ENCODE results near the gene DUSP3.
A peak's percentile ranks its signal among the peaks of the same experiment; 100 is the strongest.

Gene DUSP3

DNA sequence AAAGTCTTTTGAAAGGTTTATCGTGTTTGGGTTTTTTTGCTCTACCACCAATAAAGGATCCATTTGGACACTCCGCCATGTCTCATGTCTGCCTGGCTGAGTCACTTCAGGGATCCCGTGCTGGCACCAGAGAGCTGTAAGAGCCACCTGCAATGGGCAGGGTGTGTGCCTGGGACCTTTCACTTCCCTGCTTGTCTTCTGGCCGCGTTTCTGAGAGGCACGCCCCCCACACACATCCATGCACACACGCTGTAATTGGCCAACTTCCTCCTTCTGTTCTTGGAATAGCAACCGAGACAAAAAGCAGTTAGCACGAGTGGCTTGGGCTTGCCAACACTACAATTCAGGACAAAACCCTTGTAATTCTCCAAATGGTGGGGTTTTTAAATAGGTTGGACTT is 10.4 kb downstream of the DUSP3 start:
- no peak for DNase-seq (ENCODE audit: low spot score)

DNA sequence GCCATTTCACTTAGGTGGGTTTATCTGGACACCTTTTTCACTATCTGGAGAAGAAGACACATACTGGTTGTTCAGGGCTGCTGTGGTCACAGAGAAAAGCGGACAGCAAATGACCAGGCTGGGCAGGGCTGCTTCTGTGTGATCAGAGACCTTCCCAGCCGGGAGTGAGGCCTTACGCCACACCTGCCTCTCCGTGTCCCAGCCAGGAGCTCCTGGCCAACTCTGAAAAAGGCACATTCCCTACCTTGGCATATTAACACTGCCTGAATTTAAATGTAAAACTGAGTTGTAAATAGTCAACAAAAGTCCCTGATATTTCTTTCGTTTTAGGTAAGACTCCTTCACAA is 11.1 kb downstream of the DUSP3 start:
- DNase-seq (ENCODE audit: low spot score): no peak

- DNase-seq (ENCODE audit: low spot score): no peak
Observed at GRCh38 chr17:43767053-43767712, 11.6 kb downstream of the DUSP3 start.

GRCh38 chr17:43766413-43767052 is 12.2 kb downstream of the DUSP3 start:
- DNase-seq (ENCODE audit: low spot score): peak; percentile 32

- DNase-seq (ENCODE audit: low spot score): peak; percentile 86
Observed at GRCh38 chr17:43760254-43760852, 18.4 kb downstream of the DUSP3 start.

- no peak for DNase-seq (ENCODE audit: low spot score)
Observed at GRCh38 chr17:43759836-43760235, 18.9 kb downstream of the DUSP3 start.

- no peak for DNase-seq (ENCODE audit: low spot score)
Observed at GRCh38 chr17:43758497-43759174, 20.1 kb downstream of the DUSP3 start, which contains the start of gene SOST. Gene SOST (minus strand): TSS chr17:43758791. CDS start chr17:43758741, 50 bp downstream.

GRCh38 chr17:43758086-43758485 is 20.7 kb downstream of the DUSP3 start:
- DNase-seq (ENCODE audit: low spot score): no peak

DNA sequence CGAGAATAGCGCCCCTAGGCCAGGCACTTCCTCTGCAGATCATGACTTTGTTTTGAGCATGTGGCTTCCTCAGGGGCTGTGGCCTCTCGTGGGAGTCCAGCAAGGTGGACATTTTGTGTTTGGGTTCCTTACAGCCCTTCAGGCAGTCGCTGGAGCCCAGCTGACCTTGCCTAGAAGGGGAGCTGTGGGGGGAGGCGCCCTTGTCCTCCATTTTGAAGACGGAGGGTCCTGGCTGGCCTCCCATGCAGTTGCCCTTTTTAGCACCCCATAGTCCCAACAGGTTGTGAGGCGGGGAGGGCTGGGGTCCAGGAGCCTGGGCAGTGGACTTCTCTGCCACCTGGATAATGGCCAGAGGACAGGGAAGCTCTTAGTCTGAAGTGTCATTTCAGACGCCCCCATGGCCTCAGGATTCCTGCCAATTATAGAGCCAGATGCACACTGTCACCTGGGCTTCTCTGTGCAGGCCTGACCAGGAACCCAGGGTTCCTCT is 21.6 kb downstream of the DUSP3 start:
- DNase-seq (ENCODE audit: low spot score): no peak

DNA sequence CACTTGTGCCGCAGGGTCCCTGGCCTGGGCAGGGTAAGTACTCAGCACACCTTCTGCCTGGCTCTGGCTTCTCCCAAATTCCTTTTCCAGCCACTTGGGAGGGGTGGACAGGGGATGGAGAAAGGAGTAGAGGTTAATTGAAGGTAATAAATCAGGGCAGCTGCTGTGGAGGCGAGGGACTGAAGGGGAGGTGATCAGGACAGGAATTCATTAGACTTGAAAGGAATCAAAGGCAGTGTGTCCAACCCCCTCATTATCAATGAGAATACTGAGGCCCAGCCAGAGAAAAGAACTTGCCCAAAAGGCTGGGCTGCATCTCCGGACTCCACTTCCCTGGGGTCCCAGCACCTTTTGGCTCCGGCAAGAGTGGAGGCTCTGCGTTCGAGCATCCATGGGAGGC is 22.6 kb downstream of the DUSP3 start:
- DNase-seq (ENCODE audit: low spot score): no peak

DNA sequence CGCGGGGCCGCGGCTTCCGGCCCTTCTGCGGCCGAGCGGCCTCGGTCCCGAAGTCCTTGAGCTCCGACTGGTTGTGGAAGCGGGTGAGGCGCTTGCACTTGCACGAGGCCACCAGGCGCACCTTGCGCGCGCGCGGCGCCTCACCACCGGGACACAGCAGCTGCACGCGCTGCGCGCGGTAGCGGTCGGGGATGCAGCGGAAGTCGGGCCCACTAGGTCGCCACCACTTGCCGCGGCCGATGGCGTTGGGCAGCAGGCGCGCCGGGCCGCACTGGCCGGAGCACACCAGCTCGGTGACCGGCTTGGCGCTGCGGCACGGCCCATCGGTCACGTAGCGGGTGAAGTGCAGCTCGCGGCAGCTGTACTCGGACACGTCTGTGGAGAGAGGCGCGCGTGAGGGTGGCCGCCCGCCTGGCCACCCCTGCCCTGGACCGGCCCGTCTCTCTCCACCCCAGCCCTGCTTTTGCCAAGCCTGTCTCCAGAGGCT is 23.3 kb downstream of the DUSP3 start:
- no peak for DNase-seq (ENCODE audit: low spot score)

DNA sequence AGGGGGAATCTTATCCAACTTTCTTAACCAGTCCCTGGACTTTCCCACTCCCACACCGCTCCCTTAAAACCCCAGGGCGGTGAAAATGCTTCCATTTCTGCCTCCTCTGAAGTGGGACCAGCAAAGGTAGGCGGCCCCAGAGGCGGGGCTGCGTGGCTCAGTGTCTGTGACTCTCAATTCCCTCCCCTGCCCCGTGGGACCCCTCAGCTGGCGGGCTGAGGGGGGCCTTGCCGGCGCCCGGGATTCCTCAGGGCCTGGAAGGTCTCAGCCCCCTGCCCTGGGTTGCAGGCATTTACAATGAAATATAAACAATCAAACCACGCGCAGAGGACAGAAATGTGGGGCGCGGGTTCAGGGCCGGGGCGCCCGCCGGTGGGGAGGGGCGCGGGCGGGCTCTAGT is 23.8 kb downstream of the DUSP3 start:
- no peak for DNase-seq (ENCODE audit: low spot score)

- DNase-seq (ENCODE audit: low spot score): peak; percentile 20
Observed at GRCh38 chr17:43753493-43754129, 25.2 kb downstream of the DUSP3 start.

GRCh38 chr17:43750153-43750552 is 28.6 kb downstream of the DUSP3 start:
- DNase-seq (ENCODE audit: low spot score): no peak

GRCh38 chr17:43745541-43745940 is 33.2 kb downstream of the DUSP3 start:
- DNase-seq (ENCODE audit: low spot score): no peak

DNA sequence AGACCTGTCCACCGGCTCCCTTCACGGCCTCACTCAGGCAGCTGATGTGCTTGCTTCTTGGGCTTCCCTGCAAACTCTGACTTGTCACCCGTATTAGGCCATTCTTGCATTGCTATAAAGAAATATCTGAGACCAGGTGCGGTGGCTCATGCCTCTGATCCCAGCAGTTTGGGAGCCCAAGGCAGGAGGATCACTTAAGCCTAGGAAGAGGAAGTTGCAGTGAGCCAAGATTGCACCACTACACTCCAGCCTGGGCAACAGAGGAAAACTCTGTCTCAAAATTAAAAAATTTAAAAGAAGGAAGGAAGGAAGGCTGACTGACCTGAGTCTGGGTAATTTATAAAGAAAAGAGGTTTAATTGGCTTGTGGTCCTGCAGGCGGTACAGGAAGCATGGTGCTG is 37.1 kb downstream of the DUSP3 start:
- DNase-seq (ENCODE audit: low spot score): no peak

- no peak for DNase-seq (ENCODE audit: low spot score)
Observed at GRCh38 chr17:43740541-43740940, 38.2 kb downstream of the DUSP3 start.

- no peak for DNase-seq (ENCODE audit: low spot score)
Observed at GRCh38 chr17:43737722-43738121, 41.1 kb downstream of the DUSP3 start.

GRCh38 chr17:43736389-43736788 is 42.4 kb downstream of the DUSP3 start:
- DNase-seq (ENCODE audit: low spot score): no peak

DNA sequence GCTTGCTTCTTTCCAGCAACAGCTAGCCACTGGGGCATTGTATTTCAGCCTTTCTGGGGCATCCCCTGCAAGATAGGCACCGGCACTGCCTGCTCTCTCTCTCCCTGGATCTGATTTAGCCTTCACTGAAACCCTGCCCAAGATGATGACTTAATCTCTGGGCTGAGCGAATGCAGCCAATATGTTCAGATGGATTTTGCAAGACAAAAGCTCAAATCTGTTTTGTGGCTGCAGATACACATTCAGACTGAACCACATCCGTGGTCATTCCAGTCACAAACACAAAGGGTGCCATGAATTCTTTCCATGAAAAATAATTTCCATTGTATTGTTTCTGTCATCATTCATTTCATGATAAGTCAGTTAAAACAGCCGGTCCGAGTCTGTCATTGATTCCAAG is 44.4 kb downstream of the DUSP3 start:
- no peak for DNase-seq (ENCODE audit: low spot score)

DNA sequence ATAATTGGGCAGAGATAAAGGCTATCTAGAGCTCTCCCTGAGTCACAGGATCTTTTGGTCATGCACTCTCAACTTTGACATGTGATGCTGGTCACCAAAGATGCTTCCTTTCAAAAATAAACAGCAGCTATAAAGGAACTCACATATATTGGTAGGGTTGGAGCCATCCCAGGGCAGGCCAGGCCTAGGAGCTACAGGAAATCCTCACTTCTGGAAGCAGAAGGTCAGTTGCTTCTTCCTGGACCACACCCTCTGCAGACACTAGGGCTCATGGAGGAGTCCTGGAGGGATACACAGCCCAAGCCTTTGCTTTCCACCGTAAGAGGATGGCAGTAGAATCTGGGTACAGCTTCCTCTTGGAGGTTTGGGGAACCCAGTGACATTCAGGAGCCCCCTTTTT is 44.8 kb downstream of the DUSP3 start:
- no peak for DNase-seq (ENCODE audit: low spot score)

- no peak for DNase-seq (ENCODE audit: low spot score)
Observed at GRCh38 chr17:43732958-43733357, 45.8 kb downstream of the DUSP3 start.
